Gastrocnemius medialis (tissue), 4 donors: ENCODE results near the gene AURKAIP1. TPM values are rescaled to one million over a fixed set of nuclear protein-coding genes. Genes with fewer than 3 reads are reported as not detected.

ENCODE experiments used
- ATAC-seq, 2 donors: fragments of 150-250 bp; one replicate each; pipeline ENCODE4 v1.9.1; 2016
- DNase-seq, 2 donors: peaks; one replicate each; pipeline ENCODE4 v3.0.0-alpha.2; 2019
- H3K27ac ChIP-seq, 4 donors: fragments of 200-600 bp; sonication (generic); 1 replicate in 1 of 4; 2 replicates in 3 of 4; pipeline ENCODE4 v1.5.1; 2016 to 2018; ENCODE audit warnings: mild to moderate bottlenecking in 2 of 4, moderate library complexity in 1 of 4
- H3K27me3 ChIP-seq, 3 donors: fragments of 200-600 bp; sonication (generic) in 2 of 3; 1 replicate in 1 of 3; 2 replicates in 2 of 3; pipeline versions ENCODE4 v1.5.1 to v1.6.0; 2016 to 2019; ENCODE audit warnings: mild to moderate bottlenecking in 1 of 3, moderate library complexity in 1 of 3
- H3K36me3 ChIP-seq, 2 donors: fragments of 200-600 bp; sonication (generic) in 1 of 2; one replicate each; pipeline ENCODE4 v1.5.1; 2017 to 2018
- H3K4me1 ChIP-seq, 2 donors: fragments of 200-600 bp; sonication (generic) in 1 of 2; one replicate each; pipeline ENCODE4 v1.5.1; 2016 to 2017; ENCODE audit warnings: mild to moderate bottlenecking in 2 of 2
- H3K4me3 ChIP-seq, 4 donors: fragments of 200-600 bp; sonication (generic) in 3 of 4; 1 replicate in 1 of 4; 2 replicates in 3 of 4; pipeline ENCODE4 v1.5.1; 2016 to 2019; ENCODE audit warnings: mild to moderate bottlenecking in 2 of 4
- H3K9me3 ChIP-seq, 3 donors: fragments of 200-600 bp; sonication (generic) in 2 of 3; 1 replicate in 1 of 3; 2 replicates in 2 of 3; pipeline ENCODE4 v1.5.1; 2016 to 2019
- POLR2A ChIP-seq, 2 donors: fragments of 450-650 bp; IDR thresholded peaks; one replicate each; pipeline ENCODE4 v1.6.1; 2017; ENCODE audit warnings: antibody characterized with exemption in 2 of 2, mild to moderate bottlenecking in 2 of 2, moderate library complexity in 2 of 2
- in situ Hi-C, 4 donors: fragments of 200-750 bp; cut with MboI; loops; one replicate each; pipeline versions ENCODE4 v1.15.0 to v1.8.0; 2017; ENCODE audit warnings: low sequenced_read_pairs in 4 of 4
- intact Hi-C: fragments of 100-400 bp; cut with DNase I; formaldehyde crosslinking; loops from one replicate; pipeline ENCODE4 v1.15.1; 2023; ENCODE audit warnings: low total_unique reads
- total RNA-seq, 4 donors: library from RNA; depleted of rRNA; stranded (reverse); fragments of >200 nt; gene quantifications; one replicate each; pipeline versions ENCODE4 v1.1.0 to v1.2.3, GENCODE V29; 2016
- TF ChIP-seq, protein P1 (sequence below), 5 experiments: fragments of 450-650 bp in 3 of 5; fragments of 200-600 bp in 2 of 5; sonication (generic) in 2 of 5; IDR thresholded peaks in 4 of 5; conservative IDR thresholded peaks in 1 of 5; 1 replicate in 4 of 5; 2 replicates in 1 of 5; pipeline ENCODE4 v1.5.1; 2016 to 2019; ENCODE audit warnings: antibody characterized with exemption in 5 of 5, mild to moderate bottlenecking in 3 of 5, moderate library complexity in 3 of 5

The AURKAIP1 gene
- total RNA-seq, 4 donors from 2014 or later, result 165 to 450 (median 234) TPM

- Histone ChIP-seq H3K36me3 (peaks cover 0 to 4% of the 10 kb centered on the region in 2 donors), H3K4me3 (peak overlapping the region; percentile 56 to 74 (median 60)), H3K9me3 (no peaks in the 10 kb centered on the region), H3K27me3 (no peaks in the 10 kb centered on the region), H3K4me1 (peaks cover 53 to 70% of the 10 kb centered on the region in 2 donors), H3K27ac (peak overlapping the region; percentile 96 to 99 (median 98))
- intact Hi-C loops, result loop anchor here (5.0 kb wide), 2 partner anchors 161 to 364 kb away; partner anchors contain the start of gene PERM1
- DNase-seq (no peak), ATAC-seq (no peak)
- in situ Hi-C loops, result no loop called here
- TF ChIP-seq, protein P1, sequence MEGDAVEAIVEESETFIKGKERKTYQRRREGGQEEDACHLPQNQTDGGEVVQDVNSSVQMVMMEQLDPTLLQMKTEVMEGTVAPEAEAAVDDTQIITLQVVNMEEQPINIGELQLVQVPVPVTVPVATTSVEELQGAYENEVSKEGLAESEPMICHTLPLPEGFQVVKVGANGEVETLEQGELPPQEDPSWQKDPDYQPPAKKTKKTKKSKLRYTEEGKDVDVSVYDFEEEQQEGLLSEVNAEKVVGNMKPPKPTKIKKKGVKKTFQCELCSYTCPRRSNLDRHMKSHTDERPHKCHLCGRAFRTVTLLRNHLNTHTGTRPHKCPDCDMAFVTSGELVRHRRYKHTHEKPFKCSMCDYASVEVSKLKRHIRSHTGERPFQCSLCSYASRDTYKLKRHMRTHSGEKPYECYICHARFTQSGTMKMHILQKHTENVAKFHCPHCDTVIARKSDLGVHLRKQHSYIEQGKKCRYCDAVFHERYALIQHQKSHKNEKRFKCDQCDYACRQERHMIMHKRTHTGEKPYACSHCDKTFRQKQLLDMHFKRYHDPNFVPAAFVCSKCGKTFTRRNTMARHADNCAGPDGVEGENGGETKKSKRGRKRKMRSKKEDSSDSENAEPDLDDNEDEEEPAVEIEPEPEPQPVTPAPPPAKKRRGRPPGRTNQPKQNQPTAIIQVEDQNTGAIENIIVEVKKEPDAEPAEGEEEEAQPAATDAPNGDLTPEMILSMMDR (IDR thresholded peaks at IDR 0.05 in 4 of 5, conservative IDR thresholded peaks at IDR 0.05 in 1 of 5), result no peak
- TF ChIP-seq POLR2A (IDR thresholded peaks at IDR 0.05), result no peak
These were observed 28.5 kb downstream of the AURKAIP1 start for GRCh38 chr1:1346501-1346890.

DNA sequence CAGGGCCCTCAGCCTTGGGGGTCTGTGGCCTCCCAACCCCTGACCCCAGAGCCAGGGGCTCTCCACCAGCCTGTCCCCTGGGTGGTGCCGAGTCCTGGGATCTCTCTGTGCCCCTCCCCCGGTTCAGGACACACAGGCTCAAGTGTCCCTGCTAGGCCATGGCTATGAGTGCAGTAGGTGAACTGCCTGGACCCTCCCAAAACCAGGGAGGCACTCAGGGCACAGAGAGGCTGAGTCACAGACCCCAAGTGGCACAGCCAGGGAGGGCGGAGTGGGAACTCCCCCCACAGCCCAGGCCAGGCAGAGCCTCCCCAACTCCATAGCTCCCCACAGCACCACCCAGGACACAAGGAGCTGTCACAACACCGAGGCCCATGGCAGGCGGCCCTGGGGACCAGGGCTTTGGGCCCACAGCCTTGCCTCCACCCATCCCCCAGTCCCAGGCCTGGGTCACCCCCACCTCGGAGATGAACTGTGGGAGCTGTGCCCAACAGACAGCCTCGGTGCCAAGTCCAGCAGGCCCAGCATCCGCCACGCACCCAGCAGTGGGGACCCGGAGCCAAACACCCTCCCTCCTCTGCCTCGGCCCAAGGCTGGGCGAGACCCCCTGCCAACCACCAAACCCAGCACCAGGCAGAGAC, 29.0 kb downstream of the AURKAIP1 start:
- ATAC-seq (no peak), DNase-seq (no peak)
- TF ChIP-seq, protein P1 (IDR thresholded peaks at IDR 0.05 in 4 of 5, conservative IDR thresholded peaks at IDR 0.05 in 1 of 5), result no peak
- TF ChIP-seq POLR2A (IDR thresholded peaks at IDR 0.05), result no peak
- intact Hi-C loops (loop anchor here (5.0 kb wide), 2 partner anchors 161 to 364 kb away; partner anchors contain the start of gene PERM1), in situ Hi-C loops (no loop called here)
- H3K4me1 ChIP-seq, result peaks cover 53 to 67% of the 10 kb centered on the region in 2 donors
- H3K27me3 ChIP-seq, result no peaks in the 10 kb centered on the region
- peaks cover 0 to 9% of the 10 kb centered on the region in 2 donors for H3K36me3 ChIP-seq
- peak overlapping the region; percentile 10 to 74 (median 58) for H3K4me3 ChIP-seq
- peak overlapping the region; percentile 96 to 99 (median 98) for H3K27ac ChIP-seq
- H3K9me3 ChIP-seq, result no peaks in the 10 kb centered on the region

- ATAC-seq, result no peak
- Histone ChIP-seq H3K27me3 (no peaks in the 10 kb centered on the region), H3K36me3 (peaks cover 0 to 13% of the 10 kb centered on the region in 2 donors), H3K9me3 (no peaks in the 10 kb centered on the region), H3K4me3 (peak overlapping the region; percentile 10 to 74 (median 58)), H3K4me1 (peaks cover 53 to 67% of the 10 kb centered on the region in 2 donors), H3K27ac (peak overlapping the region; percentile 96 to 99 (median 98))
- no peak for DNase-seq
- in situ Hi-C loops, result no loop called here
- TF ChIP-seq, protein P1 (IDR thresholded peaks at IDR 0.05 in 4 of 5, conservative IDR thresholded peaks at IDR 0.05 in 1 of 5), result no peak
- TF ChIP-seq POLR2A (IDR thresholded peaks at IDR 0.05), result no peak
- intact Hi-C loops, result loop anchor here (5.0 kb wide), 2 partner anchors 162 to 363 kb away; partner anchors contain the start of gene PERM1
These were observed 29.6 kb downstream of the AURKAIP1 start for GRCh38 chr1:1345384-1345783.

GRCh38 chr1:1344655-1345361, 30.2 kb downstream of the AURKAIP1 start:
- in situ Hi-C loops, result no loop called here
- DNase-seq, result peak; percentile 87 to 92

More at GRCh38 chr1:1344655-1345361, 30.2 kb downstream of the AURKAIP1 start:
- peak overlapping the region; percentile 96 to 99 (median 98) for H3K27ac ChIP-seq
- no peaks in the 10 kb centered on the region for H3K9me3 ChIP-seq
- no peaks in the 10 kb centered on the region for H3K27me3 ChIP-seq
- H3K4me3 ChIP-seq, result peak overlapping the region; percentile 14 to 59 (median 36)
- ATAC-seq, result peak; percentile 27 to 35
- intact Hi-C loops, result loop anchor here (1.0 to 5.0 kb wide), 3 partner anchors 37 to 363 kb away; partner anchors contain the start of genes PERM1 and PUSL1
- peaks cover 0 to 19% of the 10 kb centered on the region in 2 donors for H3K36me3 ChIP-seq
- H3K4me1 ChIP-seq, result peaks cover 53 to 67% of the 10 kb centered on the region in 2 donors
- peak; percentile 20 to 66 for TF ChIP-seq POLR2A (IDR thresholded peaks at IDR 0.05)
- TF ChIP-seq, protein P1 (IDR thresholded peaks at IDR 0.05 in 4 of 5, conservative IDR thresholded peaks at IDR 0.05 in 1 of 5), result peak; percentile 0 to 57 (median 35)
